SHP77 treated with DMSO at 0.1 percent for 48 hours (cell line): Measurements from ENCODE around the gene SCIN.
"Not testable (repeated sequence)": the region's sequence is repeated elsewhere in the genome, so short reads cannot be mapped to it uniquely, and the experiment has no call there.

Experiments used
- DNase-seq: peaks from one replicate; lab custom pipeline; 2025; lab: John Stamatoyannopoulos, UW

The SCIN gene

DNA sequence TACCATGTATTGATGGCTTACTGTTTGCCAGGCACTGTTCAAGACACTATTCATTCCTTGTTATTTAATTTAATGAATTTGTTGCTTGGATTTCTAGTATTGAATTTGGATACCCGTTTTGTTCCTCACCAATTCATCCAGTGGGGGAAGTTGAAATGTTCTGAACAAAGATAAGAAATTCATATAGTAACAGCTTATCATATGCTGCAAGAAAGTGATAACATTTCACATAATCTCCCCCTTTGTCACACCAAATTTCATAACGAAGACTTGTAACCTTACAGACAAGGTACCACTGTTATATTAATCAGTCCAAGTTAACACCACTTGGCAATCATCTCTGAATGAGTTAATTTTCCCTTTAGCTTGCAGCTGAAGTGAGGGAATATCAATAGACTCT is 42.1 kb downstream of the SCIN start:
- no peak for DNase-seq

- DNase-seq: no peak
Observed at GRCh38 chr7:12619461-12620069, 49.0 kb downstream of the SCIN start.

DNA sequence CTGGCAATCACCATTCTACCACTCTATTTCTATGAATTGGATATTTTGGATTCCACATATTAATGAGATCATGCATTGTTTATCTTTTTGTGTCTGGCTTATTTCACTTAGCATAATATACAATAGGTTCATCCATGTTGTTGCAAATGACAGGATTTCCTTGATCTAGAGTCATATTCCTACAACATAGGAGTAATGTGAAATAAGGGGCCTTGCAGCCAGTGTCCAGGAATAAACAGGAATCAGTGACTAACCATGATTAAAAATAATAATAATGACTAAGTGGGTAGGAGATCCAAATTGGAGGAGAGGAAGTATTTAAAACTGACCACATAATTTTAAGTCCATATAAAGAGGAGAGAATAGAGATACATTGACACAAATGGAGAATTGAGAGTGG is 49.9 kb downstream of the SCIN start:
- no peak for DNase-seq

DNA sequence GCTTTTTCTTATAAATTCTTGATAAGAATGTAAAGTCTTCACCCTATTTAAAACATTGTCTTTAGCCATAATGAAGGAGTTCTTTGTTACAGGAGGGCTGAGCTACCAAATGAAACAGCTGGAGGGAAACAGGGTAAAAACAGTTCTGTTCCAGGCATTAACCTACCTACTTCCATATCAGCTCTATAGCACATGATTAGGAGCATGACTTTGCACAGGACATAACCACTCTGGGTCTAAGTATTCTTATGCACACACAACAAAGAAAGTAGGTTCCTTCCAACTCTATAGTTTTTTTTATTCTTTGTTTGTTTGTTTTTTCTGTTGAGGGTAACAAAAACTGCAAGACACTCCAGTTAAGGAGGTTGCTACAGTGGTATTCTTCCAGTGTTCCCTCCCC is 52.7 kb downstream of the SCIN start:
- DNase-seq: no peak

- DNase-seq: peak; percentile 72
Observed at GRCh38 chr7:12623885-12624498, 53.5 kb downstream of the SCIN start.

- no peak for DNase-seq
Observed at GRCh38 chr7:12625836-12626235, 55.3 kb downstream of the SCIN start.

DNA sequence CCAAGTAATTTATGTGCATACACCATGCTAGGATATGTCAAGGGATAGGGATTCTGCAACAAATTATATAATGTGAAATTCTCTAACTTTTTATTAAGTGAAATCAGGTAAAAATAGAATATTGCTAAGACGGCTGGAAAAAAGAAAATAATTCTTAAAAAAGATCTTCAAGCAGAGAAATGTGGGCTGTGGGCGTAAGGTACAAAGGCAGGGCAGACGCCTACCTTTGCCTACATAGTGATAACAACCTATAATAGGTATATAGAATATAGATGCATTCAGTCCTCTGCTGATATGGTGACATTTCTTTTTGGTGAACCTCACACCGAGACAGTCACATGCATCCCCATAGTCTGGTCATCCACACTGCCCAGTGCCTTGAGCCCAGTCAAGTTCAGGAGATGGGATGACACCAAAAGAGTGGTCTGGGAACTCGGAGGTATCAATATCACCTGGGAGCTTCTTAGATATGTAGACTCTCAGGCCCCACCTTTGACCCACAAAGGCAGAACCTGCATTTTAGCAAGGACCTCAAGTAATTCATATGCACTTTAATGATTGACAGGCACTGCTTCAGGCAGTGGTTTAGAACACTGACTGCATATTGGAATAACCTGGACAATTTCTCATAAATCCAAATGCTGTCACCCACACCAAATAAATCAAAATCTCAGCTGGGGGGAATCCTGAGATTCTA is 59.4 kb downstream of the SCIN start:
- no peak for DNase-seq

DNA sequence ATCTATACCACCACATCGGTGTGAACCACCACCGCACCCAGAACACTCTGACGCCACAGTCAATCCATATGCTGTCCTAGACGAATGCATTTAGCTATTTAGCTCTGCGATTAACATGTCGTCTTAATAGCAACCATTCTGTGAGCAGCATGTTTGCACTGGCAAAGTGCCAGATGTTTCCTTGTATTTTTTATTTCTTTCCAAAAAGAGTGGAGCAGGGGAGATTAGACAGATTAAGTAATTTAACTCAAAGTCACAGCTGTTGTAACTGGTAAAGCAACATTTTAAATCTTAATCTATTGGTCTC is 59.9 kb downstream of the SCIN start:
- DNase-seq: no peak

DNA sequence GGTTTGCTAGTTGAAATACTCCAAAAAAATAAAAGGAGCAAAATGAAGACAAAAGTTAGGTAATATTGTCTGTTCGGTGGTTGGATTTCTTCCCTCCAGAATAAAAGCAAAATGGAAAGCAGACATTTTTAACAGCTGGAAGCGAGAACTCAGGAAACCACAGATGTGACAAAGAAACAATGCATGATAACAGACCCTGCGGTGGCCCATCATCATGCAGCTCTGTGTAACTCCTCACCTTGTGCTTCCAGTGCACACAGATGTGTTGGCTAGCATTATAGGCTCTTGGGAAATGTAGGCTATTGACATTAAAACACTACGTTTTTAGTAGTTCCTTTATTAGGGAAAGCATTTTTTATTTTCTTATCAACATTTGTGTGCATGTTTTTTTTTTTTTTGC is 63.1 kb downstream of the SCIN start:
- no peak for DNase-seq

GRCh38 chr7:12635830-12636229 is 65.3 kb downstream of the SCIN start:
- no peak for DNase-seq

- no peak for DNase-seq
Observed at GRCh38 chr7:12637328-12637727, 66.8 kb downstream of the SCIN start.

DNA sequence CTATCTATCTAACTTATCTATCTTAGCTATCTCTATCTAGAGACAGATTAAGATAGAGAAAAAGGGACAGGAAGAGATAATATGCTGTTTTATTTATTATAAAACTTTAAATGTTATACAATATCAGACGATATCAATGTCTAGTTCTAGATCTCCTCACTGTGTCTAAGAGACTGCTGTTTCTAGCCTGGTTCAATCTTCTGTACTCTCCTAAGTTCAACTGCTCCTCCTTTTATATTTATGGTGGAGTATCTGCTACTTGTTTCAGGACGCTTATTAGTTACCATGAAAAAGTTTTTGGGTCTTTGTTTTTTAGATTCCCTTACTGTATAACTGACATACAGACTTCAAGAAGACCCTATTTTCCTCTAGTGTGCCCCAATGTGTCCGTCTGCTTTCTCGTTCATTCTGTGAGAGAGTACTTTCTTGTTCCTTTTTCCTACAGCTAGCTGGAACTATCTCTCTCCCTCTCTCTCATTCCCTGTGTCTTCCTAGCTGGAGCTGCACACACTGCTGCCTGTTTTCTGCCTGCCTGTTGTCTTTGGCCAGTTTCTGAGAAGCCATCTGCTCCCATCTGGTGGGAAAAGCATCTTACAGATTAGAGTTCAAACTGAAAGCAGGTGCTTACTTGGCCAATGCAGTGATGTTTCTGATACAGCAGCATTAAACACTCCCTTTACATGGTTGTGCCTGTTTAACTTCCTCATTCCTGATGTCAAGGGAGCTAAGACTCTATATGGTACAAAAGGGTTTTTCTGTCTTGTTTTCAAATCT is 67.5 kb downstream of the SCIN start:
- DNase-seq: peak; percentile 21

DNA sequence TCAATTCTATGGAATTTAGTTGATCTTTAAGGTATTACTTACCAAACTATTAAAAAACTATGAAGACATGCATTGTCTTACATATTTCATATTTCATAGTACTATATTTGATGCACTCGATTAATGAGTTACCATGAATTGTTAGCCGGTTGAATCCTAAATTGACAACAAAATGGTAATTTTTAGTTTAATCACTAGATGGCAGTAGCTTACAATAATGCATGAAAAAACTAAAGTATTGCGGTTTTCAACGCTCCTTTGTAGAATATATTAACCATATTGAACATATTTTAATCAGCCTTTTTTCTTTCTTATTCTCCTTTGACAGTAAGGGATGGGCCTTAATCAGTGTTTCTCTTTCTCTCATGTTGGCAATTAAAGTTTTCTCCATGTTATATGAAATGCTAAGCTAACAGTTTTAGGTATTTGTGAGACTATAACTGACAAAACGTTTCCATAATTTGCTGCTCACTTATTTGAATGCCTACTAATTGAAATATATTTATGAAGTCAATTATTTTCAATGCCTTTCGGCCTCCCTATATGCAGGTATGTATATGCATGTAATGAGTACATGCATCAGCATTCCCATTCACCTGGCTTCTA is 68.4 kb downstream of the SCIN start:
- peak; percentile 60 for DNase-seq

- DNase-seq: no peak
Observed at GRCh38 chr7:12640299-12641096, 70.0 kb downstream of the SCIN start.

- no peak for DNase-seq
Observed at GRCh38 chr7:12641196-12641595, 70.7 kb downstream of the SCIN start.

DNA sequence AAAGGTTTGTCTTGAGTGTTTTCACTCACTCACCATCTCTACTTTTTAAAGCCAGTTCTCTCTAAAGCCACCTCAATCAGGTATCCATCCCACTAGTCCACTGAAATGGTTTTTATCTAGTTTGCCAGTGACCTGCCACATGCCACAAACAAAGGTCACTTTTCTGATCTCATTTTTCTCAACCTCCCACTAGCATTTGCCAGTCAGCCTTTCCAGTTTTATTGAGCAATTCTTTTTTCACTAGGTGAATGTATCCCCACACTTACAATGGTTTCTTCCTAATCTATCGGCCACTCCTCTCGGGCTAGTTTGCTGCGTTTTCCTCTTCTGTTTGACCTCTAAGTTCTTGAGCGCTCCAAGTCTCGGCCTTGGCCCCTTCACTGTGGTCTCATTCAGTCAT is 72.0 kb downstream of the SCIN start:
- DNase-seq: no peak

DNA sequence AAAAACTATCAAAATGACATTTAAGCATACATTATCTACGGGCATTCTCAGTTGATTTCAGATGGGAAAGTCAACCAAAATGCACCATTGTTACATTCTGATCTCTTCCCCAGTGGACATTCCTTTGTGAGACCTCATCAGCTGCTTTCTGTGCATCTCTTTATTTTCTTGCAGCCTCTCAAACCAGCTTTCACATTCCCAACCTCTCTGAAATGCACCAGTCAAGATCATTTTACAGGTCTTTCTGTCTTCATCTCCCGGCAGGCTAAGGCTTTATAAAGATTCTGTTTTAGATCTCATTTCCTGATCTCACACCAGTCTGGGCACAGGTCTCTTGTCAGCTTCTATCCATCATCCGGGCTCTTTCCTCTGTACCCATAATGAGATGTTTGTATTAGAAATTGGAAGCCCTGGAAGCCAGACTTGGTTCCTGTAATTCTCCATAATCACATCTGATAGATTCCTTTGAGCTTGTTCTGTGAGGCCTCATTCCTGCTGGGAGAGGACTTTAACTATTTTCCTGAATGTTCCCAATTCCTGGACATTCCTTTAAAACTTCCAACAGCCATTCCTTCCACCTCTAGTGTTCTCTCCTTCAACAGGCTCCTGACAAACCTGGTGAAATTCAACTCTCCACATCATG is 72.6 kb downstream of the SCIN start:
- no peak for DNase-seq

DNA sequence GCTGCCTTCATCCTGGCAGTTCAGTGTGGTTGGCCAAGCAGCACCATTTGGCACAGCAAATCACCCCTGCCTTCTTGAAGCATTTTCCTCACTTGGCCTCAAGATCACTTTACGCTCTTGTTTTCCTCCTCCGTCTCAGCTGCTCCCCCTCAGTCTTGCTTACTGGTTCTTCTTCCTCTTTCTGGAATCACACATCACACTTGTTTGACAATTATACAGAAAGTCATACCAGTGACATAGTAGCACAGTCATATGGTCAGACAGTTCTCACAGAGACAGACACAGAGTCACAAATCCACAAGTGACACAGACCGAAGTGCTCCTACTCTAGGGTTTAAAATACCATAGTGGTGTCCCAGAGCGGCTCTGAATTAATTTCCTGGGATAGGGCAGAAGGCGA is 73.1 kb downstream of the SCIN start:
- DNase-seq: no peak

DNA sequence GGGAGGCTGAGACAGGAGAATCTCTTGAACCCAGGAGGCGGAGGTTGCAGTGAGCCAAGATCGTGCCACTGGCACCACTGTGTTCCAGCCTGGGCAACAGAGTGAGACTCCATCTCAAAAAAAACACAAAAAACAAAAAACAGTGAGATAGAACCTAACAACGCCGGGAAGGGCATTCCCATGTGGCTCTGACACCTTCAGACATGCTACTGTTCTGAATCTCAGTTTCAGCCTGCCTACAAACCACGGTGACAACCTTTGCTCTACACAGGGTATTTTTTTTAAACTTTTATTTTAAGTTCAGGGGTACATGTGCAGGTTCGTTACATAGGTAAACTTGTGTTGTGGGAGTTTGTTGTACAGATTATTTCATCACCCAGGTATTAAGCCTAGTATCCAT is 74.7 kb downstream of the SCIN start:
- not testable (repeated sequence) for DNase-seq

DNA sequence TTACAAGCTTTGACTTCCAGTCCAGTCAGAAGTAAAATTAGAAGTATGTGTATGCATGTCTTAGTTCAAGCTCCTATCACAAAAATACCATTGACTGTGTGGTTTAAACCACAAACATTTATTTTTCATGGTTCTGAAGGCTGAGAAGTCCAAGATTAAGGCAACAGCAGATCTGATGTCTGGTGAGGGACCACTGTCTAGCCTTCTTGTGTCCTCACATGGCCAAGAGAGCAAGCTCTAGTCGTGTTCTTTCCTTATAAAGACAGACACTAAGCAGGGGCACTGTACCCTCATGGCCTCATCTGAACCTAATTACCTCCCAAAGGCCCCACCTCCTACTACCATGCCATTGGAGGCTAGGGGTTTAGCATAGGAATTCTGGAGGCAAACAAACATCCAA is 75.6 kb downstream of the SCIN start:
- no peak for DNase-seq
